Measurements from ENCODE around the gene THOC5.
"Not testable (repeated sequence)": the region's sequence is repeated elsewhere in the genome, so short reads cannot be mapped to it uniquely, and the experiment has no call there.

The THOC5 gene

DNA sequence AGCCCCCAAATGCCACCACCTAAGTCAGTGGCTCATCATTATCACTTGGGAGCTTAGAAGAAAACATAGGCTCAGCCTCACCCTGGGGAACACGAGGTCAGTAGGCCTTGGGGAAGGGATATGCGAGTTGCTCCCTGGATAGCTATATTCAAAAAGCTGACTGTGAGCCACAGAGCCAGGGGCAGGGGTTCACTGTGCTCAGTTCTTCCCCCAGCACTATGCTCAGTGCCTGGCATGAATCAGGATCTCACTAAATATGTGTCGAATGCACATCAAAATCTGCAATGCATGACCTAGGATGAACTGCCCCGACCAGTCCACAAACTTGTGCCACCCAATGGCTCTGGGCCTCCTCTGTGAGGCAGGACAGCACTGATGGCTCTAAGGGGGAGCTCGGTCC is 35.1 kb downstream of the THOC5 start:
- in situ Hi-C loops (cut with HindIII; ENCODE audit: low pct_ligation_motif_present, low pct_unique_long_range_greater_than_20kb, low sequenced_read_pairs) = no loop called here
- no peak for DNase-seq

DNA sequence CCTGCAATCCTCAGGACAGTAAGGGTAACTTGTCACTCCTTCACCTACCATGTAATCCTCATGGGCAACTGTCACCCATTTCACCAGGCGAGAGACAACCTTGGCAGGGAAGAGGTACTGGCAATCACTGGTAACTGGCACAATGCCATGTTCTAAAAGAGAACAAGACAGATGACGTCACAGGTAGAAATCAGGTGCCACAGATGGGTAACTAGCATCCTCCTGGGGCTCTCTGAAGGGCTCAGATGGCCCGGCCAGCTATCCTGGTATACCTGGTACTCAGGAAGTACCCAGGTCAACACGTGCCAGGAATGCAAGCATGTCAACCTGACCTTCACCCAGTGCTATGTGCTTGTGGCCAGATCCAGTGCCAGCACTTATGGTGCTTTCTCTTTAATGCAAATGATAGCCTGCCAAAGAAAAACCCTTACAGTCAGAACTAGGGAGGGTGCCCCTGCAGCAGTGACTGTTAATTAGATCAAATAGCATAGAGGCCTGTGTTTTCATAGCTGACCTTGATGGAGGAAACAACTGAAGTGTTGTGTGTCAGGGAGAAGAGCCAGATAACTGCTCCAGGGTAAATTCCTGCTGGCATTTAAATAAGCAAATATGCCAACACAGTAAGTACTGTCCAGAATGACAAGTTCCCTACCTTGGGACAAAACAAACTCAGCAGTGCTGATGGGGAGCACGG is 36.2 kb downstream of the THOC5 start:
- in situ Hi-C loops (cut with HindIII; ENCODE audit: low pct_ligation_motif_present, low pct_unique_long_range_greater_than_20kb, low sequenced_read_pairs) = no loop called here
- DNase-seq = no peak

DNA sequence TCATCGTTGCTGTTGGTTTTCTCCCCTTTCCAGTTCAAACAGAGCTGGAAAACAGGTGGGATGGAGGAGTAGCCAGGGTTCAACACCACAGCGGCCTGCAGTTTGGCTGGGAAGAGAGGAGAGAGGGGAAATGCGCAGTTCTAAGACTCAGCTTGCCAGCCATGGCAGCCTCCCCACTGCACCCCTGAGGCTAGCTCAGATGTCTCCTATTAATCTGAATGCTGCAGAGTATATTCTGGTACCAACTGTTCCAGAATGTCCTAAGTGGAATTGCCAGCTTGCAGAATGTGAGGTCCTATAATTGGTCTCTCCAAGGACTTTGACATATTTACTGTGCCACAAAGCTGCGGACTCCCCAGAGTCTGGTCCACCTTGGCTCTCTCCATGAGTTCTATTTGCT is 41.5 kb downstream of the THOC5 start:
- in situ Hi-C loops (cut with HindIII; ENCODE audit: low pct_ligation_motif_present, low pct_unique_long_range_greater_than_20kb, low sequenced_read_pairs) = no loop called here

DNA sequence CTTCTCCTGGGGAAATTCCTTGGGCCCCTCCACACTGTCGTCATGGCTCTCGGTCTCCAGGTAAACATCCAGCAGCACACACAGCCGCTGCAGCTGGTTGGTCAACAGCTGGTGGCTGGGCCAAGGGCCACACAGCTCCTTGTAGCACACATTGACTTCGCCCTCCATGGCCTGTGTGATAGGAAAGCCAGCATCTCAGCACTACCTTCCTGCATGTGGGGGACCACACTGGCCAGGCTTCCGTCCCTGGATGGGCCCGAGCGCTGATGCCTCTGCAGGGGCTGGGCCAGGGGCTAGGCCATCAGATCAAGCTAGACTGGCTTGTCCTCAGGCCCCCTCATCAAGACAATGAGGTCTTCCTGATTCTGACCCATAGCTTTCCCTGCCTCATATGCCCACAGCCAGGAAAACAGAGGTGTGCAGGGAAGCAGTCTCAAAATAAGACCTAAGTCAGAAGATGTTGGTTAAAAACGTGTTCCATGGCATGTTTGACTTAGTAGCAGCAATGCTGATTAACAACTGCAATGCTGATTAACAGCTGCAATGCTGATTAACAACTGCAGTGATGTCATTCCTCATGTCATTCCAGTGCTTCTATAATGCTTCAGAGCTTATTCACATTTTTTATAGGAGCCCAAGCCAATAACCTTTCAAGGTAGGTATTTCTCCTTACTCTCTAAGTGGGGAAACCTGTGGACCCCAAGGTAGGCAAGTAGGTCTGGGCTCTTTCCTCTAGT is 42.3 kb downstream of the THOC5 start:
- no peak for DNase-seq
- in situ Hi-C loops (cut with HindIII; ENCODE audit: low pct_ligation_motif_present, low pct_unique_long_range_greater_than_20kb, low sequenced_read_pairs) = no loop called here

More for the DNA sequence above, 41.5 kb downstream of the THOC5 start:
- no peak for DNase-seq

DNA sequence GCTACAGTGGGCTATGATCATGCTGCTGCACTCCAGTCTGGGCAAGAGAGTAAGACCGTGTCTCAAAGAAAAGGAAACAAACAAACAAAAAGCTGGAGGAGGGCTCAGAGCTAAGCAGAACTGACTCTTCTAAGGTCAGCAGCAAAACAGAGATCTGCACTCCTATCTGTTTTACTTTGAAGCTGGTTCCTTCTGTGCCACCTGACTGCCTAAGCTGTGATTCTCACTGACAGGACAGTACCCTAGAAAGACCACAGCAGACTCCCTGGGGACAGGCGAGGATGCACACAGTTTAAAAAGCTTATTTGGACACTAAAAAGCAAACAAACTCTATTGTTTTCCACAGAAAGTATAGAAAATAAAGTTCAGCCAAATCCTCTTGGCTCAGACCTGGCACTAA is 43.0 kb downstream of the THOC5 start:
- no peak for DNase-seq
- in situ Hi-C loops (cut with HindIII; ENCODE audit: low pct_ligation_motif_present, low pct_unique_long_range_greater_than_20kb, low sequenced_read_pairs) = no loop called here

DNA sequence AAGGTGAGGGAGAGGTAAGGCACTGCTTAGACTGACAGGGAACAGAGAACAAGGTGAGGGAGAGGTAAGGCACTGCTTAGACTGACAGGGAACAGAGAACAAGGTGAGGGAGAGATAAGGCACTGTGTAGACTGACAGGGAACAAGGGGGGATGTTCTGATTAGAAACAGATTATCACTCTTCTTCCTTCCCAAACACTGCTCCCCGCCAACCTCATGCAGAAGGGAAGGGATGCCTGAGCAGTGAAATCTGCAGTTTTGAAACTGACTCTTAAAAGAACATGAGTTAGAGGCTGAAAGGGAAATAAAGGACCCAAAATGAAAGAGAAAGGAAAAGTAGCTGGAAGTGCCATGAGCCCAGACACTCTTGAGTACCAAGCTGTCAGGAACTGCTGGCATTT is 43.7 kb downstream of the THOC5 start:
- DNase-seq = no peak
- in situ Hi-C loops (cut with HindIII; ENCODE audit: low pct_ligation_motif_present, low pct_unique_long_range_greater_than_20kb, low sequenced_read_pairs) = no loop called here

DNA sequence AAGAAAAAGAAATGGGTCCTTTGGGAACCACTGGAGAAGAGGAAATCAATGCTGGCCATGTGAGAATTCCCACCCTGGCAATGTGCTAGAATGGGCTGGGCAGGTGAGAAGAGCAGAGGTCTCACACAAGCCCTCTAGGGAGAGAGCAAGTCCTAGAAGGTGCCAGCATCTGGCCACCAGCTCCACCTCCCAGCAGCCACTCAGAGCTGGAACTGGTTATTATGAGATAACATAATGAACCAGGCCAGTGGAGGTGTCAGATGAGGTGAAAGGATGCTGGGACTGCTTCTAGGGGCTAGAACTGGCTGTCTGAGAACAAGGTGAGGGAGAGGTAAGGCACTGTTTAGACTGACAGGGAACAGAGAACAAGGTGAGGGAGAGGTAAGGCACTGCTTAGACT is 44.3 kb downstream of the THOC5 start:
- DNase-seq = no peak
- in situ Hi-C loops (cut with HindIII; ENCODE audit: low pct_ligation_motif_present, low pct_unique_long_range_greater_than_20kb, low sequenced_read_pairs) = no loop called here

DNA sequence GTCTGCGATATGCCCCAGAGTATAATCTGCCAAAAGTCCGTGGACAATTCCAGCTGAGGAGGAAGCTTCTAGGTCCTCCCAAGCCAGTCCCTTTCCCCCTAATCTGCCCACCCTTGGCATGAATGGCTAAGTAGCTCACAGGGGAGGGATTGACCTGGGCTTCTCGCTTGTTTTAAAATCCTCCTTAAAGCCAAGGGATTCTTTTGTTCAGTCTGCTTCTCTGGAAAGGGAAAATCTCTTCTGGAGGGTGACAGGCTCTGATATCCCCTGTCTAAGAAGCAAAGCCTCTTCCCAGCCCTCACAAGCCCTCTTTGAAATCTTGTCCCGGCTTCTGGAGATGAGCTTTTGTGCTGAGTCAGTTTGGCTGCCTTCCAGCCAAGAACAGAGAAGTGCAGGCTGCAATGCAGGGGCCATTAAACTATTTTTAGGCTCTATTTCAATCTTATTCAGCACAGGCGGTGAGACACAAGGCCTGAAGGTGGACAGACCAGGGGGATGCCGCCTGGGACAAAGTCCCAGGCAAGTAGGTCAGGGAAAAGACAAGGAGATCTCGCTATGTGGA is 49.7 kb downstream of the THOC5 start:
- in situ Hi-C loops (cut with HindIII; ENCODE audit: low pct_ligation_motif_present, low pct_unique_long_range_greater_than_20kb, low sequenced_read_pairs) = no loop called here
- peak; percentile 23 for DNase-seq

DNA sequence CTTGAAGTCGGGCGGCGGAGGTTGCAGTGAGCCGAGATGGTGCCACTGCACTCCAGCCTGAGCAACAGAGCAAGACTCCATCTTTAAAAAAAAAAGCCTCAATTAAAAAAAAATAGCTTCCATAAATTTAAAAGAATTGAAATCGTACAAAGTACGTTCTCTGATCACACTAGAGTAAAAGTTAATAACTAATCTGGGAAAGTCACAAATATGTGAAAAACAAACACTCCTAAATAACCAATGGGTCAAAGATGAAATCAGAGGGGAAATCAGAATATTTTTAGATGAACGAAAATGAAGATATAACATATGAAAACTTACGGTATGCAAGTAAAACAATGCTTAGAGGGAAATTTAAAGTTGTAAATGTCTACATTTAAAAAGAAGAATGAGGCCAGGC is 53.7 kb downstream of the THOC5 start:
- in situ Hi-C loops (cut with HindIII; ENCODE audit: low pct_ligation_motif_present, low pct_unique_long_range_greater_than_20kb, low sequenced_read_pairs) = no loop called here
- DNase-seq = no peak

DNA sequence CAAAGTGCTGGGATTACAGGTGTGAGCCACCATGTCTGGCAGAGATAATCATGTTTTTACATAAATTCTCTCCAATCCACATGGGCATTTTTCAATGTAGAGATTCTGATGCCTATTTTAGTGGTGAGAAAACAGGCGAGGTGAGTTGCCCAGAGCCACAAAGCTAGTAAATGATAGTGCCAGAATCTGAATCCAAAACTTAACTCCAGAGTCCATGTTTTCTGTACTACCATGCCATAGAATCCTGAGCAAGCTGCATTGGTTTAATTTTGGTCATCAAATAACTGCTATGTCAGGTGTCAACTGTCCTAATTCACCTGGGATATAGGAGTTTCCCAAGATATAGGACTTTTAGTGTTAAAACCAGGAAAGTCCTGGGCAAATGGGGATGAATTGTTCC is 59.9 kb downstream of the THOC5 start:
- in situ Hi-C loops (cut with HindIII; ENCODE audit: low pct_ligation_motif_present, low pct_unique_long_range_greater_than_20kb, low sequenced_read_pairs) = no loop called here
- DNase-seq = no peak

DNA sequence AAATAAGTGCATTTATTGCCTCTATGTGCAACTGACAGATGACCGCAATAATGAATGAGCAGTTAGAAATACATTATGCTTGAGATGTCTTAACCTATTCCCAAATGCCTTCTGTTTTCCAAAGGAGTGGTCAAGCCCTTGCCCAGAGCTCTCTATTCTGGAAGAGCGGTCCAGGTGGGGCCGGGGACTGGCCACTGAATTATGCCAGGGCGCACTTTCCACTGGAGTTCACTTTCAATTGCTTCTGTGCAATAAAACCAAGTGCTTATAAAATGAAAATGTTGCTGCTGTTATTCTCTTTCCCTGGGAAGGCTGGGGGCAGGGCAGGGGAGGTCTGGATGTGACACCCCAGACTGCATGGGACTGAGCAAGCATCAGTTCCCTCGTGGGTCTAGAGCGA is 62.5 kb downstream of the THOC5 start:
- no peak for DNase-seq
- in situ Hi-C loops (cut with HindIII; ENCODE audit: low pct_ligation_motif_present, low pct_unique_long_range_greater_than_20kb, low sequenced_read_pairs) = no loop called here

DNA sequence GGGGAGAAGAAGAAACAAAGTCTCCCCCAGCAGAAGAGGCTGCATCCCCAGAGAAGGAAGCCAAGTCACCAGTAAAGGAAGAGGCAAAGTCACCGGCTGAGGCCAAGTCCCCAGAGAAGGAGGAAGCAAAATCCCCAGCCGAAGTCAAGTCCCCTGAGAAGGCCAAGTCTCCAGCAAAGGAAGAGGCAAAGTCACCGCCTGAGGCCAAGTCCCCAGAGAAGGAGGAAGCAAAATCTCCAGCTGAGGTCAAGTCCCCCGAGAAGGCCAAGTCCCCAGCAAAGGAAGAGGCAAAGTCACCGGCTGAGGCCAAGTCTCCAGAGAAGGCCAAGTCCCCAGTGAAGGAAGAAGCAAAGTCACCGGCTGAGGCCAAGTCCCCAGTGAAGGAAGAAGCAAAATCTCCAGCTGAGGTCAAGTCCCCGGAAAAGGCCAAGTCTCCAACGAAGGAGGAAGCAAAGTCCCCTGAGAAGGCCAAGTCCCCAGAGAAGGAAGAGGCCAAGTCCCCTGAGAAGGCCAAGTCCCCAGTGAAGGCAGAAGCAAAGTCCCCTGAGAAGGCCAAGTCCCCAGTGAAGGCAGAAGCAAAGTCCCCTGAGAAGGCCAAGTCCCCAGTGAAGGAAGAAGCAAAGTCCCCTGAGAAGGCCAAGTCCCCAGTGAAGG is 64.3 kb downstream of the THOC5 start:
- in situ Hi-C loops (cut with HindIII; ENCODE audit: low pct_ligation_motif_present, low pct_unique_long_range_greater_than_20kb, low sequenced_read_pairs); DNase-seq: not testable (repeated sequence)

DNA sequence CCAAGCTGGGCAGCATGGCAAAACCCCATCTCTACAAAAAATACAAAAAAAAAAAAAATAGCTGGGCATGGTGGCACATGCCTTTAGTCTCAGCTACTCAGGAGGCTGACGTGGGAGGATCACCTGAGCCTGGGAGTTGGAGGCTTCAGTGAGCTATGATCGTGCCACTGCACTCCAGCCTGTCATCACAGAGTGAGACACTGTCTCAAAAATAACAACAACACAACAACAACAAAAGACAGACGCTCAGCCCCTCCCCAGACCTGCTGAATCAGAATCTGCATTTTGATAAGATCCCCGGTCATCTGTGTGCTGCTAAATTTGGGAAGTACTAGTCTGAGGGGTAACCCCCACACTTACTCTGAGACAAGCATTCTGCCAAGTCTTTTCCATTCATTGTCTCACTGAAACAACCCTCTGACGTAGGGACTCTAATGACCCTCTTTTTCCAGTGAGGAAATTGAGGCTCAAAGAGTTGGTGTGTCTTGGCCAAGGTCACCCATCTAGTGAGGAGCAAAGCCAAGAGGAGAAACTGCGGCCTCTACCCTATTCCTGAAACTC is 66.1 kb downstream of the THOC5 start:
- in situ Hi-C loops (cut with HindIII; ENCODE audit: low pct_ligation_motif_present, low pct_unique_long_range_greater_than_20kb, low sequenced_read_pairs) = no loop called here
- no peak for DNase-seq

DNA sequence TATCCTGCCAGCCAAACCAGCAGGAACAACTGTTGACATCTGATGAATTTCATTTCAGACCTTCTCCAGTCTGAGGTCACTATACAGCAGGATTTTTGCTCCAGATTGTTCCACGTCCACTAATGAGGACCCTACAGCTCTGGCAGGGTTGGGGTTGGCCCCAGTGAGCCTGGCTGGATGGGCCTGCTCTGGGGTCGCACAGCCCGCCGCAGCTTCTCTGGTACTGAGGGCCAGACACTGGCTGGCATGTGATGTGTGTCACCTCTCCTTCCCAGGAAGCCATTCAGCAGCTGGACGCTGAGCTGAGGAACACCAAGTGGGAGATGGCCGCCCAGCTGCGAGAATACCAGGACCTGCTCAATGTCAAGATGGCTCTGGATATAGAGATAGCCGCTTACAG is 68.1 kb downstream of the THOC5 start:
- in situ Hi-C loops (cut with HindIII; ENCODE audit: low pct_ligation_motif_present, low pct_unique_long_range_greater_than_20kb, low sequenced_read_pairs) = no loop called here
- no peak for DNase-seq

DNA sequence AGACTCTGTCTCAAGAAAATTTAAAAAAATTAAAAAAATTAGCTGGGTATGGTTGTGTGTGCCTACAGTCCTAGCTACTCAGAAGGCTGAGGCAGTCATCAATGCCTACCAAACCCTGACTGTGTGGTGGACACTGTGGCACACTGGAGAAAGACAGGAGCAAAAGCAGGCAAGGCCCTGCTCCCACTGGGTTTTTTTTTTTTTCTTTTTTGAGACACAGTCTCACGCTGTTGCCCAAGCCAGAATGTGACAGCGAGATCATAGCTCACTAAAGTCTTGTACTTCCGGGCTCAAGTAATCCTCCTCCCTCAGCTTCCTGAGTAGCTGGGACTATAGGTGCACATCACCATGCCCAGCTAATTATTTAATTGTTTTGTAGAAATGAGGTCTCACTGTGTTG is 68.9 kb downstream of the THOC5 start:
- no peak for DNase-seq
- in situ Hi-C loops (cut with HindIII; ENCODE audit: low pct_ligation_motif_present, low pct_unique_long_range_greater_than_20kb, low sequenced_read_pairs) = no loop called here

DNA sequence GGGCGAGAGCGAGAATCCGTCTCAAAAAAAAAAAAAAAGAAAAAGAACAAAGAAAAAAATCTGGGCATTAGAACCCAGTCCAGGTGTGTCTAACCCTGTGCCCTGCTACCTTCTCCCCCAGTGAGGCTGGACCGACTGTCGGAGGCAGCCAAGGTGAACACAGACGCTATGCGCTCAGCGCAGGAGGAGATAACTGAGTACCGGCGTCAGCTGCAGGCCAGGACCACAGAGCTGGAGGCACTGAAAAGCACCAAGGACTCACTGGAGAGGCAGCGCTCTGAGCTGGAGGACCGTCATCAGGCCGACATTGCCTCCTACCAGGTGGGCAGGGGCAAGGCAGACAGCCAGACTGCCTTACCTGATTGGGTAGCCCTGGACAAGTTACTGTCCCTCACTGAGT is 70.3 kb downstream of the THOC5 start:
- in situ Hi-C loops (cut with HindIII; ENCODE audit: low pct_ligation_motif_present, low pct_unique_long_range_greater_than_20kb, low sequenced_read_pairs) = no loop called here

DNA sequence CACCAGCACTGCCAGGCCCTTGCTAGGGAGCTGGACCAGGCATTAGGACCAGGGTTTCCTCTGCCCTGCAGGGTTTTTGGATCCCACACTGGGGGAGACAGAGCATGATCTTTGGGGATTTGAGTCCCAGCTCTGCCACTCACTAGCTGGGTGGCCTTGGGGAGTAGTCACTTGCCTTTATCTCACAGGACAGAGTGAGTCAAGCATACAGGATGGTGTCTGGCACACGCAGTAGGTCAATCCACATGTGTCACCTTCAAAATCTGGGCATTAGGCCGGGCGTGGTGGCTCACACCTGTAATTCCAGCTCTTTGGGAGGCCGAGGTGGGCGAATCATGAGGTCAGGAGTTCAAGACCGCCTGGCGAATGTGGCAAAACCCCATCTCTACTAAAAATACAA is 70.8 kb downstream of the THOC5 start:
- in situ Hi-C loops (cut with HindIII; ENCODE audit: low pct_ligation_motif_present, low pct_unique_long_range_greater_than_20kb, low sequenced_read_pairs) = no loop called here
- no peak for DNase-seq

More for the DNA sequence above, 70.3 kb downstream of the THOC5 start:
- DNase-seq = no peak

DNA sequence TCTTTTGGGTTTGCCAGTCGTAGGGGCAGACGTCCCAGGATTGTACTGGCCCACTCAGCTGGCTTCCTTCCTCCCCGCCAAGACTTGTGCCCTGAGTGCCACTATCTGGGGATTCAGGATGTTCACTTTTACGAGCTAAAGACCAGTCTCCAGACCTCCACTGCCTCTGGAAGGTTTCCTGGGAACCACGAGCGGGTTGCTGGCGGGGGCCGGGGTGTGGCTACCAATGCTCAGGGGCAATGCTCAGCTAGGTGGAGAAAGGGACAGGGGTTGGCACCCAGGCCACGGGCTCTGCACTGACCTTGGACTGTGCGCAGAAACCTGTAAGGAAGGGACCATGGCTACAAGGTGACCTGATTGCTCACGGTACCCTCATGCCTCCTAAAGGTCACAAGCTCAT is 71.3 kb downstream of the THOC5 start:
- in situ Hi-C loops (cut with HindIII; ENCODE audit: low pct_ligation_motif_present, low pct_unique_long_range_greater_than_20kb, low sequenced_read_pairs) = no loop called here
- no peak for DNase-seq

DNA sequence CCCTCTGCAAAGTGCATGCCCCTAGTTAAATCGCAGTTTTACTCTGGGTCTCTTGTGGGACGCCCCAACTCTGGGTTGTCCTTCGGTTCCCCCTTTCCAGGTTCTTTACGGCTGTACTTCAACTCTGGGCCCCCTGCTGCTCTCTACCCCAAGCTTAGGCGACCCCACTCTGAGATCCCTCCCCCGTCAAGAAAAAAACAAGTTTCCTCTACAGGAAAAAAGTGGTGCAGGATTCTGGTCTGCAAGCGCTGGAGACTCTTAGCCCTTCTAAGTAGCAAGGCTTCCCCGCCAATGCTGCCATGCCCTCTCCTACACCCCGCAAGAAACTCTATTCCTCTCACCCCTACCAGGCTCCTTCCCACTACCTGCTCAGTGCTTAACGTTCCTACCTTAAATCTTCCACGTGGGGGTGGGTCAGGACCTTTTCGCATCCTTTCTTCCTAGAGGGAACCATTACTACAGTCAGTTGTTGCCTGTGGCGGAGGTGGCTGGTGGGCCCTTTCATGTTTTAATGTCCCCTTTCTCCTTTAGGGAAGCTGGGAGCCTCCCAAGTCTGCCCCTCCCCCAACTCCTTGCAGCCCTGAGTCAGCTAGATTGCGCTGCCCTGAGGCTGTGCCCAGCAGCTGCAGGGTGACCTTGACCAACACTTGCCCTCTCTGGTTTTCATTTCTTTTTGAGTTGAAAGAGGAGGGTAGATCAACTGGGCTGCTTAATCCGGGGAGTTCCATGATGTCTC is 72.1 kb downstream of the THOC5 start:
- DNase-seq = no peak
- in situ Hi-C loops (cut with HindIII; ENCODE audit: low pct_ligation_motif_present, low pct_unique_long_range_greater_than_20kb, low sequenced_read_pairs) = no loop called here
